ENCODE data around the gene ROBO1. TPM values are rescaled to one million over a fixed set of nuclear protein-coding genes. Genes with fewer than 3 reads are reported as not detected.

Gene ROBO1
- total and polyA plus RNA-seq, 2 of the 8 experiments (the other 6 are each of a cell fraction or from before 2014, with no cell fraction given): 51.4 to 91.0 TPM

- no peaks in the 10 kb centered on the region for H3K79me2 ChIP-seq (ENCODE audit: control insufficient read depth in 1 of 2, insufficient read depth in 2 of 2, low read length in 2 of 2)
- no peak for FAIRE-seq
- H2BK20ac ChIP-seq (ENCODE audit: low read length): no peak overlapping the region
- H4K8ac ChIP-seq (ENCODE audit: extremely low read depth, insufficient read depth, low read length): no peak overlapping the region
- H2AK5ac ChIP-seq (ENCODE audit: low read depth, low read length): no peak overlapping the region
- no peak overlapping the region for H2AFZ ChIP-seq (ENCODE audit: low read length)
- no peaks in the 10 kb centered on the region for H4K20me1 ChIP-seq (replicated peaks in 1 of 2; ENCODE audit: control insufficient read depth in 1 of 2, insufficient read depth in 2 of 2, low read length in 2 of 2)
- H2BK120ac ChIP-seq (replicated peaks; ENCODE audit: low read depth, low read length): no peak overlapping the region
- H2BK5ac ChIP-seq (ENCODE audit: low read depth, low read length): no peak overlapping the region
- 95% methylated on average over 2 of the region's 2 CpGs; no CpG with 5 or more reads in 1 of the 2 experiments for WGBS, 2 experiments (ENCODE audit: extremely low coverage in 1 of 2, insufficient coverage in 1 of 2, insufficient read length in 1 of 2, insufficient replicate concordance in 2 of 2, low coverage in 1 of 2, low lambda C conversion rate in 2 of 2, missing lambda C conversion rate in 1 of 2)
- no peak overlapping the region for H2BK12ac ChIP-seq (ENCODE audit: low read depth, low read length)
- no peak overlapping the region for H3K27ac ChIP-seq (ENCODE audit: low read depth, low read length)
- no peaks in the 10 kb centered on the region for H3K9me3 ChIP-seq (ENCODE audit: insufficient read depth in 2 of 2, low read depth in 1 of 2, low read length in 1 of 2)
- POLR2A ChIA-PET (ENCODE audit: partially characterized antibody): no interaction called here
- H3K18ac ChIP-seq (ENCODE audit: extremely low read depth, low read length): no peak overlapping the region
- H3K56ac ChIP-seq (replicated peaks; ENCODE audit: insufficient read length, low read depth, low read length): no peak overlapping the region
- no peak overlapping the region for H3K4me2 ChIP-seq (ENCODE audit: insufficient read depth in 1 of 2, low read depth in 2 of 2, low read length in 2 of 2)
- no peaks in the 10 kb centered on the region for H3K23me2 ChIP-seq (ENCODE audit: low read depth, low read length)
- no peak overlapping the region for H3K4me3 ChIP-seq (ENCODE audit: extremely low read depth in 1 of 4, insufficient read depth in 2 of 4, low read depth in 3 of 4, low read length in 4 of 4)
- peaks cover 0 to 2% (median 0%) of the 10 kb centered on the region in 4 experiments; a peak in 1 of 7 replicates for H3K4me1 ChIP-seq (replicated peaks in 1 of 4; ENCODE audit: control insufficient read depth in 3 of 4, insufficient read depth in 4 of 4, low read length in 3 of 4)
- no peak overlapping the region for H3K14ac ChIP-seq (ENCODE audit: insufficient read length)
- no peaks in the 10 kb centered on the region for H3K79me1 ChIP-seq (ENCODE audit: low read depth, low read length)
- no peak overlapping the region for H4K5ac ChIP-seq (ENCODE audit: insufficient read length, low read depth, low read length)
- DNase-seq (ENCODE audit: low read depth in 1 of 2, low spot score in 2 of 2): no peak
- H3K9ac ChIP-seq (replicated peaks in 1 of 4; ENCODE audit: extremely low read depth in 1 of 4, low read depth in 3 of 4, low read length in 3 of 4): no peak overlapping the region
- H4K91ac ChIP-seq (replicated peaks; ENCODE audit: insufficient read length, low read length): no peak overlapping the region
- no peak overlapping the region for H2BK15ac ChIP-seq (ENCODE audit: low read length)
- H3K27me3 ChIP-seq (replicated peaks in 1 of 4; ENCODE audit: control insufficient read depth in 3 of 4, extremely low read depth in 1 of 4, insufficient read depth in 3 of 4, low read length in 3 of 4): no peaks in the 10 kb centered on the region
- no peak overlapping the region for H3K23ac ChIP-seq (ENCODE audit: insufficient read length)
- CTCF ChIA-PET (ENCODE audit: partially characterized antibody): no interaction called here
- no peaks in the 10 kb centered on the region for H3K36me3 ChIP-seq (ENCODE audit: control insufficient read depth in 2 of 4, insufficient read depth in 4 of 4, low read length in 3 of 4)
- no peak overlapping the region for H3K4ac ChIP-seq (replicated peaks; ENCODE audit: insufficient read length, low read depth, low read length)
- TF ChIP-seq BCL11A (IDR thresholded peaks at IDR 0.05; ENCODE audit: low read depth in 2 of 2, low read length in 2 of 2): no peak
- no peak for TF ChIP-seq RBBP5 (IDR thresholded peaks at IDR 0.05; ENCODE audit: borderline replicate concordance, low read depth, low read length)
- TF ChIP-seq RXRA (IDR thresholded peaks at IDR 0.05; ENCODE audit: insufficient read depth, low read depth, low read length): no peak
- TF ChIP-seq SIRT6 (IDR thresholded peaks at IDR 0.05; ENCODE audit: low read length): no peak
- no peak for TF ChIP-seq TBP (IDR thresholded peaks at IDR 0.05; ENCODE audit: low read depth, low read length)
- TF ChIP-seq SRF (IDR thresholded peaks at IDR 0.05; ENCODE audit: low read depth, low read length): no peak
- no peak for TF ChIP-seq TAF1 (IDR thresholded peaks at IDR 0.05; ENCODE audit: low read depth, low read length)
- no peak for TF ChIP-seq POLR2A (IDR thresholded peaks at IDR 0.05; ENCODE audit: control extremely low read depth in 1 of 2, low read depth in 2 of 2, low read length in 2 of 2)
- TF ChIP-seq BRCA1 (IDR thresholded peaks at IDR 0.05; ENCODE audit: low read depth, low read length): no peak
- TF ChIP-seq ZNF274 (IDR thresholded peaks at IDR 0.05; ENCODE audit: borderline replicate concordance, extremely low read depth, low read length): no peak
- no peak for TF ChIP-seq SIX5 (IDR thresholded peaks at IDR 0.05; ENCODE audit: low read depth, low read length)
- TF ChIP-seq PHF8 (conservative IDR thresholded peaks at IDR 0.05; ENCODE audit: low read depth, low read length): no peak
- no peak for TF ChIP-seq E2F6 (IDR thresholded peaks at IDR 0.05)
- no peak for TF ChIP-seq CEBPB (IDR thresholded peaks at IDR 0.05; ENCODE audit: low read depth, low read length)
Measured at GRCh38 chr3:79808515-79808914, 40.7 kb upstream of the ROBO1 start.
